HepG2 (cell line): ENCODE measurements around the gene IRAK2. TPM values are rescaled to one million over a fixed set of nuclear protein-coding genes. Genes with fewer than 3 reads are reported as not detected.
A peak's percentile ranks its signal among the peaks of the same experiment; 100 is the strongest.

Source experiments
- ATAC-seq: fragments of 200-7000 bp; cut with Tn5 transposase; 3 replicates; pipeline ENCODE4 v1.9.1; 2020; ENCODE audit warnings: mild to moderate bottlenecking, moderate library complexity
- BruUV-seq: library from RNA; stranded (reverse); fragments of 400-500 nt; replicated peaks from 2 replicates; lab custom pipeline; 2021; lab: Mats Ljungman, UMichigan
- CTCF ChIA-PET: fragments of 300-600 bp; formaldehyde crosslinking; extraction: SDS; loops from one replicate; lab custom pipeline; 2021; ENCODE audit warnings: low total read pairs, inconsistent platforms, low intra/inter-chr PET ratio; lab: Yijun Ruan, JAX
- POLR2A ChIA-PET: fragments of 350-600 bp; sonication (Branson Sonifier 250); formaldehyde crosslinking; loops from one replicate; lab custom pipeline; 2020; ENCODE audit warnings: antibody characterized with exemption, inconsistent platforms; lab: Yijun Ruan, JAX
- DNase-seq: peaks from one replicate; pipeline ENCODE4 v3.0.0-alpha.2; 2015; ENCODE audit warnings: low spot score
- FAIRE-seq: peaks from 3 replicates; lab custom pipeline; 2011; peaks lifted over from hg19 to GRCh38; lab: Jason Lieb, UNC
- H2AFZ ChIP-seq: one replicate; pipeline ENCODE4 v1.6.1; 2011; ENCODE audit warnings: low read length, inconsistent platforms
- H3K27ac ChIP-seq: fragments of 300-600 bp; 3 replicates; pipeline ENCODE4 v1.8.0; 2011; ENCODE audit warnings: mixed run types, mild to moderate bottlenecking, mixed read lengths, low read length, inconsistent platforms; ENCODE audit not compliant: insufficient read depth; ENCODE audit errors: extremely low read length
- H3K27me3 ChIP-seq, 2 experiments: fragments of 200-600 bp in 1 of 2; 2 replicates in 1 of 2; 3 replicates in 1 of 2; pipeline versions ENCODE4 v1.6.0 to v1.8.0; 2011; ENCODE audit warnings: low read length in 2 of 2, mild to moderate bottlenecking in 2 of 2, moderate library complexity in 2 of 2, inconsistent platforms in 1 of 2; ENCODE audit not compliant: insufficient read depth in 2 of 2, control insufficient read depth in 1 of 2
- H3K36me3 ChIP-seq, 2 experiments: fragments of 200-600 bp in 1 of 2; replicated peaks in 1 of 2; 2 replicates in 1 of 2; 3 replicates in 1 of 2; pipeline versions ENCODE4 v1.5.1 to v1.8.0; 2011; ENCODE audit warnings: low read length in 2 of 2, inconsistent platforms in 1 of 2; ENCODE audit not compliant: insufficient read depth in 2 of 2, control insufficient read depth in 1 of 2
- H3K4me1 ChIP-seq: 2 replicates; pipeline ENCODE4 v1.5.1; 2012; ENCODE audit warnings: low read length, inconsistent platforms; ENCODE audit not compliant: insufficient read depth
- H3K4me2 ChIP-seq: 2 replicates; pipeline ENCODE4 v1.6.0; 2011; ENCODE audit warnings: low read depth, low read length, inconsistent platforms
- H3K4me3 ChIP-seq, 3 experiments: fragments of 200-600 bp in 1 of 3; sonication (generic), shearing (Covaris generic) in 1 of 3; replicated peaks in 1 of 3; 2 replicates each; pipeline ENCODE4 v1.5.1; 2011 to 2016; ENCODE audit warnings: low read length in 3 of 3, inconsistent platforms in 2 of 3, low read depth in 2 of 3, mild to moderate bottlenecking in 2 of 3, control low read depth in 1 of 3, mixed read lengths in 1 of 3; ENCODE audit not compliant: insufficient read depth in 1 of 3
- H3K79me2 ChIP-seq: one replicate; pipeline ENCODE4 v1.6.1; 2011; ENCODE audit warnings: low read length, inconsistent platforms; ENCODE audit not compliant: insufficient read depth
- H3K9ac ChIP-seq: 2 replicates; pipeline ENCODE4 v1.6.0; 2011; ENCODE audit warnings: mild to moderate bottlenecking, low read depth, low read length, inconsistent platforms; ENCODE audit not compliant: insufficient read depth
- H3K9me3 ChIP-seq: 2 replicates; pipeline ENCODE4 v1.5.1; 2012; ENCODE audit warnings: mild to moderate bottlenecking, low read length
- H4K20me1 ChIP-seq: 2 replicates; pipeline ENCODE4 v1.6.0; 2011; ENCODE audit warnings: inconsistent platforms, mild to moderate bottlenecking, low read length, moderate library complexity; ENCODE audit not compliant: insufficient read depth
- BHLHE40 ChIP-seq: IDR thresholded peaks from 2 replicates; pipeline ENCODE4 v1.6.1; 2011; ENCODE audit warnings: low read length, improper control_type of control experiment
- ELF3 ChIP-seq: IDR thresholded peaks from 2 replicates; pipeline ENCODE4 v1.6.1; 2016; ENCODE audit warnings: missing genetic modification reagents, missing compliant biosample characterization
- FOXM1 ChIP-seq: sonication (generic); formaldehyde crosslinking; IDR thresholded peaks from 2 replicates; pipeline ENCODE4 v1.5.0; 2020; ENCODE audit warnings: missing genetic modification reagents
- GABPA ChIP-seq, 2 experiments: IDR thresholded peaks; 2 replicates each; pipeline ENCODE4 v1.6.1; 2011 to 2016; ENCODE audit warnings: low read depth in 2 of 2, low read length in 1 of 2, missing biosample characterization in 1 of 2, missing genetic modification characterization in 1 of 2
- HNF4A ChIP-seq: sonication (generic); formaldehyde crosslinking; IDR thresholded peaks from 2 replicates; pipeline ENCODE4 v1.4.0; 2020; ENCODE audit warnings: missing genetic modification reagents
- HNRNPLL ChIP-seq: fragments of 200-400 bp; formaldehyde crosslinking; IDR thresholded peaks from 2 replicates; pipeline ENCODE4 v1.6.1; 2017; ENCODE audit warnings: mild to moderate bottlenecking, low read depth, low read length; ENCODE audit not compliant: poor library complexity, severe bottlenecking
- HOXA7 ChIP-seq: sonication (generic); formaldehyde crosslinking; IDR thresholded peaks from 2 replicates; pipeline ENCODE4 v1.8.1; 2022; ENCODE audit warnings: mild to moderate bottlenecking, missing genetic modification reagents, moderate library complexity
- MED1 ChIP-seq: sonication (generic); formaldehyde crosslinking; IDR thresholded peaks from 2 replicates; pipeline ENCODE4 v1.4.0; 2020; ENCODE audit warnings: missing genetic modification reagents
- SP5 ChIP-seq: IDR thresholded peaks from 2 replicates; pipeline ENCODE4 v1.6.1; 2016; ENCODE audit warnings: low read depth, borderline replicate concordance
- STAG1 ChIP-seq: sonication (generic); formaldehyde crosslinking; IDR thresholded peaks from 2 replicates; pipeline ENCODE4 v1.4.0; 2020; ENCODE audit warnings: missing genetic modification reagents
- TCF12 ChIP-seq, 2 experiments: fragments of 450-650 bp in 1 of 2; sonication (generic) in 1 of 2; formaldehyde crosslinking in 1 of 2; IDR thresholded peaks; 2 replicates each; pipeline versions ENCODE4 v1.6.1 to v1.8.0; 2017 to 2022; ENCODE audit warnings: antibody characterized with exemption in 1 of 2, mild to moderate bottlenecking in 1 of 2, missing genetic modification reagents in 1 of 2, moderate library complexity in 1 of 2
- ZBTB1 ChIP-seq: sonication (generic); formaldehyde crosslinking; IDR thresholded peaks from 2 replicates; pipeline ENCODE4 v1.4.0; 2020; ENCODE audit warnings: missing genetic modification reagents, borderline replicate concordance
- ZFY ChIP-seq: sonication (generic); formaldehyde crosslinking; IDR thresholded peaks from 2 replicates; pipeline ENCODE4 v1.4.0; 2020; ENCODE audit warnings: missing genetic modification reagents
- ZNF10 ChIP-seq: sonication (generic); formaldehyde crosslinking; IDR thresholded peaks from 2 replicates; pipeline ENCODE4 v1.4.0; 2020; ENCODE audit warnings: mild to moderate bottlenecking, low read depth, missing genetic modification reagents, borderline replicate concordance
- ZNF614 ChIP-seq: IDR thresholded peaks from 2 replicates; pipeline ENCODE4 v1.6.1; 2018; ENCODE audit warnings: missing biosample characterization, missing genetic modification reagents, inconsistent platforms, borderline replicate concordance
- WGBS: methylation state at CpG from one replicate; pipeline ENCODE4 v1.1.6; 2017; ENCODE audit warnings: low lambda C conversion rate; 5-methylcytosine and 5-hydroxymethylcytosine counted together
- in situ Hi-C: cut with HindIII; loops from 2 replicates; pipeline ENCODE4 v1.10.0; 2017; ENCODE audit warnings: low pct_unique_long_range_greater_than_20kb; ENCODE audit not compliant: extremely low pct_ligation_motif_present
- intact Hi-C: fragments of 100-400 bp; cut with micrococcal nuclease; formaldehyde crosslinking; loops from one replicate; pipeline ENCODE4 v1.10.0; 2022; ENCODE audit not compliant: unreplicated experiment
- polyA plus RNA-seq, 8 experiments: library from polyadenylated mRNA; depleted of rRNA in 3 of 8; stranded (reverse) in 7 of 8; unstranded in 1 of 8; fragments of >200 nt; fragmentation: Illumina TruSeq in 4 of 8; extraction: Trizol in 4 of 8; gene quantifications; 2 replicates each; pipeline versions ENCODE4 v1.2.1 to v1.2.3, GENCODE V29; 2011 to 2016; ENCODE audit warnings: low read depth in 4 of 8, missing spikeins in 1 of 8, mixed read lengths in 1 of 8; ENCODE audit not compliant: insufficient read depth in 1 of 8
- total RNA-seq, 5 experiments: library from RNA; depleted of rRNA; stranded (reverse); fragments of >200 nt; fragmentation: Illumina TruSeq; extraction: Trizol; gene quantifications; 2 replicates each; pipeline ENCODE4 v1.2.3, GENCODE V29; 2016; ENCODE audit warnings: low read depth in 1 of 5
- TF ChIP-seq, protein P1 (sequence below): IDR thresholded peaks from 2 replicates; pipeline ENCODE4 v1.6.1; 2016
- TF ChIP-seq, protein P2 (sequence below): sonication (generic); formaldehyde crosslinking; IDR thresholded peaks from 2 replicates; pipeline ENCODE4 v1.4.0; 2020; ENCODE audit warnings: missing genetic modification reagents, mild to moderate bottlenecking, borderline replicate concordance
- TF ChIP-seq, protein P3 (sequence below): sonication (generic); formaldehyde crosslinking; IDR thresholded peaks from 2 replicates; pipeline ENCODE4 v1.5.1; 2020; ENCODE audit warnings: mild to moderate bottlenecking, missing genetic modification reagents, moderate library complexity

The IRAK2 gene
- total and polyA plus RNA-seq, 2 of the 13 experiments (the other 11 are each of a cell fraction or from before 2014, with no cell fraction given): 13.1 to 23.3 TPM

DNA sequence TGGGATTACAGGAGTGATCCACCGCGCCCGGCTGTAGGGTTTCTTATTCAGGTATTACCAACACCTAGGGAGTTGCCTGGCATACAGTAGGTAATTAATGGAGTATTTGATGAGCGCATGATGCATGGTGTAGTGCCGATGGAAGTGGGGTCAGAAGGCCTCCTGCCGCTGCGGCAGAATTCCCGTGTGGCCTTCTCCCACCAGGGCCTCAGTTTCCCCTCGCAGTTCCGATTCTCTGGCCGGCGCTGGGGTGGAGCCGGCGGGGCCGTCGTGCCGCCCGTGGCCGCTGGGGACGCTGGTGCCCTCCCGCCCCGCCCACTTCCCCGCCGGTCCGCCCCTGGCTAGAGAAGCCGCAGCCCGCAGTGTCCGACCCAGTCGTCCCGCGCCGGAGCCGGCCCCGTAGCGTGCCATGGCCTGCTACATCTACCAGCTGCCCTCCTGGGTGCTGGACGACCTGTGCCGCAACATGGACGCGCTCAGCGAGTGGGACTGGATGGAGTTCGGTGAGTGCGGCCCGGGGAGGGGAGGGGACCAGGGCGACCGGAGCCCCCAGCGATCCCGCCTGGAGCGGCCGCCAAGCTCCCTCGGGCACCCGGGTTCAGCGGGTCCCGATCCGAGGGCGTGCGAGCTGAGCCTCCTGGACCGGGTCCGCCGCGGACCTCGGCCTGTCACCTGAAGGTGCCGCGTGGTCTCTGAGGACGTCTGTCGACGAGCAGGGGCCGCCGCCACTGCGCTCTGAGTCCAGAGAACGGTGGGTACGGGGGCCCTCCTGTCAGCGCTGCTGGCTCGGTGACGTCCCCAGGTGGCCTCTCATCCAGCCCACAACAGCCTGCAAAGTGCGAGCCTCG is at the start of gene IRAK2 (continued):
- peak; percentile 42 for TF ChIP-seq HNRNPLL
- TF ChIP-seq TCF12 (IDR thresholded peaks at IDR 0.05): no peak
- TF ChIP-seq TCF12 (CRISPR knock-in tag; IDR thresholded peaks at IDR 0.05): no peak
- TF ChIP-seq ZBTB1 (CRISPR knock-in tag): no peak
- peak; percentile 76 for TF ChIP-seq ZFY (CRISPR knock-in tag)
- TF ChIP-seq FOXM1: no peak
- TF ChIP-seq, protein P1, sequence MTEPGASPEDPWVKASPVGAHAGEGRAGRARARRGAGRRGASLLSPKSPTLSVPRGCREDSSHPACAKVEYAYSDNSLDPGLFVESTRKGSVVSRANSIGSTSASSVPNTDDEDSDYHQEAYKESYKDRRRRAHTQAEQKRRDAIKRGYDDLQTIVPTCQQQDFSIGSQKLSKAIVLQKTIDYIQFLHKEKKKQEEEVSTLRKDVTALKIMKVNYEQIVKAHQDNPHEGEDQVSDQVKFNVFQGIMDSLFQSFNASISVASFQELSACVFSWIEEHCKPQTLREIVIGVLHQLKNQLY: no peak

DNA sequence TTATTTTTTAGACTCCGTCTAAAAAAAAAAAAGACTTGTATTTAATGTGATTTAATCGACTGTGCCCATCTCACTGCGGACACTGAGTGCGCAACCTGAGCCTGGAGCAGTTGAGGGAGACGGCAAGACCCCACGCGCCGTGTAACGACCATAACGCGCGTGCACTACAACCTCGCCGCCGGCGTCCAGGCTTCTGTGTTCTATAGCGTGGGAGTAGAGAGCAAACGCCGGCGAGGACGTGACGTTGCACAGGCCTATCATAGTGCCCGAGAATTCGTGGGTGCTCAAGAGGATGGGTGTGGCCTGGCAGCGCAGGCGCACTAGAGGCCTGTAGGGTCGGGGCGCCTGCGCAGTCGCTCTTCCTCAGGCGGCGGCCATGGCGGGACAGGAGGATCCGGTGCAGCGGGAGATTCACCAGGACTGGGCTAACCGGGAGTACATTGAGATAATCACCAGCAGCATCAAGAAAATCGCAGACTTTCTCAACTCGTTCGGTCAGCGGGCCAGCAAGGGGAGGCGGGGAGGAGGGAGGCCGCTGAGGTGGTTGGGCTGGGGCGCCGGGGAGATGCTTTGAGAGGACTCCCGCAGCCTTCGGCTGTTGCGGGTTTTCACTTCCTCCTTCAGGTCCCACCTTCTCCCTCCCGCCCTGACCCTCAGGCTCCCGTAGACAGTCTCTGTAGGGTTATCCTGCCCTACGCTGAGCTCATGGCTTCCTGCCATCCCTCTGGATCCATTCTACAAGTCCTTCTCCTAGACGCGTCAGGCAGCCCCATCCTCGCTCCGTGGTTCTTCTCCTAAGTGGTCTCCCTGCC is 49.2 kb upstream of the IRAK2 start, which contains the start of gene BRK1:
Gene BRK1 (plus strand): TSS at position 350 of the 812 bp plus-strand sequence. CDS start 27 bp downstream, at position 377.
- FAIRE-seq (peak; percentile 89), DNase-seq (peak; percentile 94), ATAC-seq (peak; percentile 97)
- Histone ChIP-seq H3K4me2 (peak within 1 kb of the TSS; percentile 93), H2AFZ (peak within 1 kb of the TSS; percentile 52), H3K27me3 (no peaks in the 10 kb centered on the region; a peak in 1 of 5 replicates), H3K9ac (peak within 1 kb of the TSS; percentile 81), H4K20me1 (peaks cover 5% of the 10 kb centered on the region; the same call in 1 of the 2 replicates), H3K4me1 (peaks cover 33% of the 10 kb centered on the region), H3K27ac (peak within 1 kb of the TSS; percentile 65), H3K4me3 (peak within 1 kb of the TSS; percentile 76 to 96 (median 92)), H3K36me3 (peaks cover 0 to 6% of the 10 kb centered on the region in 2 experiments; a peak in 2 of 5 replicates), H3K9me3 (no peaks in the 10 kb centered on the region), H3K79me2 (peaks cover 44% of the 10 kb centered on the region)
- intact Hi-C loops: loop anchor here (1.0 kb wide), 1 partner anchor 109 kb away; no protein-coding TSS in a partner anchor
- ChIA-PET POLR2A (interaction anchor here (0.6 to 1.3 kb wide), 11 partner anchors 11 to 752 kb away, joined by 3 to 9 read pairs (median 4); partner anchors contain the start of genes TATDN2, THUMPD3 and VHL), CTCF (no interaction called here)
- no TSS peak for BruUV-seq
- 1% methylated on average over 24 of the region's 54 CpGs for WGBS
- in situ Hi-C loops: no loop called here
- TF ChIP-seq, protein P2, sequence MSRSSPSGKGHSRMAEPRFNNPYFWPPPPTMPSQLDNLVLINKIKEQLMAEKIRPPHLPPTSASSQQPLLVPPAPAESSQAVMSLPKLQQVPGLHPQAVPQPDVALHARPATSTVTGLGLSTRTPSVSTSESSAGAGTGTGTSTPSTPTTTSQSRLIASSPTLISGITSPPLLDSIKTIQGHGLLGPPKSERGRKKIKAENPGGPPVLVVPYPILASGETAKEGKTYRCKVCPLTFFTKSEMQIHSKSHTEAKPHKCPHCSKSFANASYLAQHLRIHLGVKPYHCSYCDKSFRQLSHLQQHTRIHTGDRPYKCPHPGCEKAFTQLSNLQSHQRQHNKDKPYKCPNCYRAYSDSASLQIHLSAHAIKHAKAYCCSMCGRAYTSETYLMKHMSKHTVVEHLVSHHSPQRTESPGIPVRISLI (CRISPR knock-in tag): peak; percentile 42; the same call in 1 of the 2 replicates
- TF ChIP-seq MED1 (CRISPR knock-in tag) (peak; percentile 64), ZNF614 (CRISPR knock-in tag) (peak; percentile 79; the same call in 1 of the 2 replicates), ELF3 (CRISPR knock-in tag) (no peak), HOXA7 (no peak), SP5 (CRISPR knock-in tag) (no peak), STAG1 (CRISPR knock-in tag) (peak; percentile 44), HNF4A (CRISPR knock-in tag) (peak; percentile 32; the same call in 1 of the 2 replicates), BHLHE40 (no peak), GABPA (IDR thresholded peaks at IDR 0.05; ENCODE audit: low read depth, low read length) (no peak), GABPA (CRISPR knock-in tag; IDR thresholded peaks at IDR 0.05; ENCODE audit: low read depth) (peak; percentile 67), ZNF10 (no peak)
- TF ChIP-seq, protein P3, sequence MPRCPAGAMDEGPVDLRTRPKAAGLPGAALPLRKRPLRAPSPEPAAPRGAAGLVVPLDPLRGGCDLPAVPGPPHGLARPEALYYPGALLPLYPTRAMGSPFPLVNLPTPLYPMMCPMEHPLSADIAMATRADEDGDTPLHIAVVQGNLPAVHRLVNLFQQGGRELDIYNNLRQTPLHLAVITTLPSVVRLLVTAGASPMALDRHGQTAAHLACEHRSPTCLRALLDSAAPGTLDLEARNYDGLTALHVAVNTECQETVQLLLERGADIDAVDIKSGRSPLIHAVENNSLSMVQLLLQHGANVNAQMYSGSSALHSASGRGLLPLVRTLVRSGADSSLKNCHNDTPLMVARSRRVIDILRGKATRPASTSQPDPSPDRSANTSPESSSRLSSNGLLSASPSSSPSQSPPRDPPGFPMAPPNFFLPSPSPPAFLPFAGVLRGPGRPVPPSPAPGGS (CRISPR knock-in tag): peak; percentile 32; the same call in 1 of the 2 replicates
